ENCODE measurements around the gene MAGI2.

GRCh38 chr7:79034730-79035129, 418.7 kb downstream of the MAGI2 start:
- TF ChIP-seq POLR2A (IDR thresholded peaks at IDR 0.05) (no peak), CTCF (IDR thresholded peaks at IDR 0.05) (no peak), EP300 (IDR thresholded peaks at IDR 0.05) (no peak), POLR2AphosphoS5 (IDR thresholded peaks at IDR 0.05) (no peak)
